ENCODE measurements around the gene ERCC4.

Gene ERCC4

GRCh38 chr16:13911871-13912270 is 8.1 kb upstream of the ERCC4 start:
- no peak for DNase-seq

GRCh38 chr16:13912891-13913290 is 7.1 kb upstream of the ERCC4 start:
- DNase-seq, result no peak

GRCh38 chr16:13913374-13914292 is 6.3 kb upstream of the ERCC4 start:
- DNase-seq, result no peak

- no peak for DNase-seq
These were observed 4.8 kb upstream of the ERCC4 start for GRCh38 chr16:13915033-13915635.

GRCh38 chr16:13919330-13919682 is 648 bp upstream of the ERCC4 start:
- no peak for DNase-seq

- DNase-seq, result no peak
These were observed 510 bp downstream of the ERCC4 start for GRCh38 chr16:13920510-13920818.

DNA sequence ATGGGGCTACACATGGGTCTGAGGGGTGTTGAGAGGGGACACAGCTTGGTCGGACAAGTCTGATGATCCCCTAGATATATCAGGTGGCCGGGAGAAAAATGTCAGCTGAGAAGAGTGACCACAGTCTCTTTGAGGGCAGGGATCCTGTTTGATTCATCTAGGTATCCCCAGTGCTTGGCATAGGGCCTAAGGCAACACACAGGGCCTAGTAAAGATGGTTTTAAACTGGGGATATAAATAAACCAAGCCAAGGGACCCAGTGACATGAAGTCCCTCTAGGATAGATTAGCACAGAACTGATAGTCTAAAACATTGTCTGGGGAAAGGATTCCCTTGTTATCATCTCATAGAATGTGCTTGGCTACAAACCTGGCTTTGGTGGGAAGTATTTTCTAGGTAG is 1.4 kb downstream of the ERCC4 start:
- no peak for DNase-seq

- DNase-seq, result no peak
These were observed 3.8 kb downstream of the ERCC4 start for GRCh38 chr16:13923703-13924298.

DNA sequence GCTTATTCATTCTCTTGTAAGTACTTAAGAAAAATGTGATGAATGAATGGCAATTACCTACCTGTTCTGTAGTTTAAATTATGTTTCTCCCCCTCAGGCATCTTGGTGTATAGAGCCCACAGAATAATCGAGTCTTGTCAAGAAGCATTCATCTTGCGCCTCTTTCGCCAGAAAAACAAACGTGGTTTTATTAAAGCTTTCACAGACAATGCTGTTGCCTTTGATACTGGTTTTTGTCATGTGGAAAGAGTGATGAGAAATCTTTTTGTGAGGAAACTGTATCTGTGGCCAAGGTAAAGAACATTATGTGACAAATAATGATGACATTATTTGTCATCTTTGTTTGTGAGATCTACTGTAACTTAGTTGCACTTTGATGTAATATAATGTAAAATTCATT is 6.5 kb downstream of the ERCC4 start:
- no peak for DNase-seq

- no peak for DNase-seq
These were observed 6.9 kb downstream of the ERCC4 start for GRCh38 chr16:13926891-13927290.

DNA sequence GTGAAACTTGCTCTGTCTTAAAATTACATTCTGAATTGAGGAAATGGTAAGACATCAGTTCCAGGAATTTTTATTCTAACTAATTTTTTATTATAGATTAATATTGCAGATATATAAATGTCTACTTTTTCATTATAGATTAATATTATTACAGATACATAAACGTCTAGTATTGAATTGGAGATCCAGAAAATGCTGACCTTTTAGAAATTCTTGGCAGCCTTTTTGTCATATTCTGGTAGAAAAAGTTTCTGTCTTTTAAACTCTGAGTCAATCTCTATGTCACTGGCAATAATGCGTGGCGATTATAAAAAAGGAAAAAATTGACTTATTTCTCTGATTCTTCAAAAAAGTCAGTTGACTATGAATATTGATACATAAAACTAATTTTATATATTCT is 8.7 kb downstream of the ERCC4 start:
- no peak for DNase-seq

DNA sequence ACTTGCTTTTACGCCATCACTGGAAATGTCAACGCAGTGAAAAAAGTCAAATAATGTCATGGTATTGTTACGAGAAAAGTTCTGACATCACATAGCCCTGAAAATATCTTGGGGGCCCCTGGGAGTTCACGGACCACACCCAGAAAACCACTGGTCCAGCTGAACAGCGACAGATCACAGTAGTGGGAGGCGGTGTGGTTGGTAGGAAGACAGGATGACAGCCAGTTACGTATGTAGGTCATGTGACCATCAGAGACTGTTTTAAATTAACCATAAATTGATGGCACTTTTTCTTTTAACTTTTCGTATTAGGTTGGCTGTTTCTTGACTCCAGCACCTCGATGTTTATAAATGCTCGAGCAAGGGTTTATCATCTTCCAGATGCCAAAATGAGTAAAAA is 11.9 kb downstream of the ERCC4 start:
- DNase-seq, result no peak

DNA sequence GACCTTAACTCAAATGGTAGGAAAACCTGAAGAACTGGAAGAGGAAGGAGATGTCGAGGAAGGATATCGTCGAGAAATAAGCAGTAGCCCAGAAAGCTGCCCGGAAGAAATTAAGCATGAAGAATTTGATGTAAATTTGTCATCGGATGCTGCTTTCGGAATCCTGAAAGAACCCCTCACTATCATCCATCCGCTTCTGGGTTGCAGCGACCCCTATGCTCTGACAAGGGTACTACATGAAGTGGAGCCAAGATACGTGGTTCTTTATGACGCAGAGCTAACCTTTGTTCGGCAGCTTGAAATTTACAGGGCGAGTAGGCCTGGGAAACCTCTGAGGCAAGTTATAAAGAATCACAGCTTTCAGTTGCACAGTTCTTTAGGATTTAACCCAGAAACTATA is 15.5 kb downstream of the ERCC4 start:
- DNase-seq, result no peak

- no peak for DNase-seq
These were observed 16.2 kb downstream of the ERCC4 start for GRCh38 chr16:13936155-13936554.

DNA sequence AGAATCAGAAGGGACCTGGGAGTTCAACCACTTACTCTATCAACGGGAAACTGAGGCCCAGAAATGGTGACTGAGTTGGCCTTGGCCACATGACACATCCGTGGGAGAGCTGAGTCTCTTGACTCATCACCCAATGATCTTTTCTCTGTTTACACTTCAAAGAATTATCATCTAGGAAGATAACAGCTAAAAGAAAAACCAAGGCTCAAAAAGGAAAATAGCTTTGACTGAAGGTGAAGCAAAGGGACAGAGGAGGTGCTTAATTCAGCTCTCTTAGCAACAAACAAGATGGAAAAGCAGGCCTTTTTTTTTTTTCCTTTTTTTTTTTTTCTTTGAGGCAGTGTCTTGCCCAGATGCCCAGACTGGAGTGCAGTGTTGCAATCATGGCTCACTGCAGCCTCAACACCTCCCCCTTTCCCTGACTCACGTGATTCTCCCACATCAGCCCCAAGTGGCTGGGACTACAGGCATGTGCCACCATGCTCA is 16.7 kb downstream of the ERCC4 start:
- no peak for DNase-seq

- DNase-seq, result no peak
These were observed 17.5 kb downstream of the ERCC4 start for GRCh38 chr16:13937411-13937810.

GRCh38 chr16:13938480-13938879 is 18.5 kb downstream of the ERCC4 start:
- DNase-seq, result no peak

DNA sequence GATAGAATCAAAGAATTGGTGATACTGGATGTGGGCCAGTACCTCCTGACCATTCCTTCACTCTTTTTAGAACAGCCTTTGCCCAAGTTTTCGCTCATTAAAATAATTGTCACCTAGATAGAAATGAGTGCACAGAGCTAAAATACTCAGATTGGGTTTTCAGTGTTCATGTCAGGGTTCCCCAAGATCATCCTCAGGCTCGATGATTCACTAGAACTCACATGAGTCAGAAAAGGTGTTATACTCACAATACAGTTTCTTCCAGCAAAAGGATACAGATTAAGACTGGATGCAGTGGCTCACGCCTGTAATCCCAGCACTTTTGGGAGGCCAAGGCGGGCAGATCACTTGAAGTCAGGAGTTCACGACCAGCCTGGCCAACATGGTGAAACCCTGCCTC is 19.9 kb downstream of the ERCC4 start:
- no peak for DNase-seq

- no peak for DNase-seq
These were observed 20.5 kb downstream of the ERCC4 start for GRCh38 chr16:13940397-13940933.

GRCh38 chr16:13944816-13945215 is 24.9 kb downstream of the ERCC4 start:
- DNase-seq, result no peak

- DNase-seq, result no peak
These were observed 26.0 kb downstream of the ERCC4 start for GRCh38 chr16:13945744-13946485.

- no peak for DNase-seq
These were observed 28.1 kb downstream of the ERCC4 start for GRCh38 chr16:13948086-13948485.

Data from activated effector memory CD4-positive, alpha-beta T cell treated with Interleukin-2 at 50 U/mL for 16 hours (primary cell).